ELR (cell line): ENCODE results near the gene DENND1A.
"Not testable (repeated sequence)": the region's sequence is repeated elsewhere in the genome, so short reads cannot be mapped to it uniquely, and the experiment has no call there.

Experiments
- DNase-seq: peaks from one replicate; pipeline ENCODE4 v3.0.0-alpha.2; 2015; ENCODE audit warnings: low read depth

The DENND1A gene

GRCh38 chr9:123651273-123651672 is 278.7 kb downstream of the DENND1A start:
- no peak for DNase-seq

GRCh38 chr9:123649909-123650308 is 280.0 kb downstream of the DENND1A start:
- no peak for DNase-seq

DNA sequence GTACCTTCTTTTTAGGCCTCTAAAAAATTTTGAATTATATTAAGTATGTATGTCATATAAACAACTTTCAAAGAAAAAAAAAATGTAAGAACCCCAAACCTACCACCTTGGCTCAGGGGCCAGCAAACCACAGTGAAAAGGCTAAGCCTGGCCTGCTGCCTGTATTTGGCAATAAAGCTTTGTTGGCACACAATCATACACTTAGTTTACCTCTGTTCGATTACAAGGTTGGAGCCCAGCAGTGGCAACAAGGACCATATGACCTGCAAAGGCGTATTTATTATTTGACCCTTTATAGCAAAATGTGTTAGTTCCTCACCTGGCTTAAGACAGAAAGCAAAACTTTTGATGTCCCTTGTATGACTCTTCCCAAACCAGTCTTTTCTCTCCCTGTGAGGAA is 282.8 kb downstream of the DENND1A start:
- DNase-seq = no peak

DNA sequence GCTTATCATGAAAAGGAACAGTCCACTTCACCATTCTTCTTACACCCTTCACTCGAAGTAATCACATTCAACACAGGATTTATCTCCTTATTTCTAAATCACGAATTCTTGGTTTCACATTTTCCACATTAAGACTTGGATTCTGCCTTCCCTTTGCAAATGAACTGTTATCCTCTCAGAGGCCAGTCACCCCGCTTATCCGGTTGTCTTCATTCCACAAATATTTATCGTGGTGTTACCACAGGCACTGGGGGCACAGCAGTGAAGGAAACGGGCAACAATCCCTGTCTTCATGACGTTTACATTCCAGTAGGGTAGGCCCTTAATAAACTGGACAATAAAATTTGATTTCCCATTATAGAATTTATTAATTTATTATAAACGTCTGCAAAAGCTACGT is 284.2 kb downstream of the DENND1A start:
- no peak for DNase-seq

- DNase-seq = no peak
Observed at GRCh38 chr9:123645126-123645525, 284.8 kb downstream of the DENND1A start.

DNA sequence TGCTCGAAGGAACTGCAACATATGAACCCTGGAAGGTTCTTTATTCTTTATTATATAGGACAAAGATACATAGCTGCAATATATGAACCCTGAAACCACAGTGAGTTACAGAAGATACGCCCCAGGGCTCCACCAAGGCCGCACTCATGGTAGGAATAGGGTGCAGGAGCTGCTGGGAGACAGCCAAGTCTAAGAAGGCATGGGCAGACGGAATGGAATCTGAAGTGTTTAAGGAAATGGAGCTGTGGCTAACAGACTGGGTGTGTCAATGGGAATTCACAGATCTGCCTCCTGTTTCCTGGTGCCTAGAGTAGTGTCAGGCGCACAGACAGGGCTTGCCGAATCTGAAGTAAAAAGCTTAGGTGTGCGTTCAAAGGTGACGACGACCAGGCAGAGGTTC is 286.4 kb downstream of the DENND1A start:
- no peak for DNase-seq

GRCh38 chr9:123642291-123643278 is 287.3 kb downstream of the DENND1A start:
- DNase-seq = no peak

DNA sequence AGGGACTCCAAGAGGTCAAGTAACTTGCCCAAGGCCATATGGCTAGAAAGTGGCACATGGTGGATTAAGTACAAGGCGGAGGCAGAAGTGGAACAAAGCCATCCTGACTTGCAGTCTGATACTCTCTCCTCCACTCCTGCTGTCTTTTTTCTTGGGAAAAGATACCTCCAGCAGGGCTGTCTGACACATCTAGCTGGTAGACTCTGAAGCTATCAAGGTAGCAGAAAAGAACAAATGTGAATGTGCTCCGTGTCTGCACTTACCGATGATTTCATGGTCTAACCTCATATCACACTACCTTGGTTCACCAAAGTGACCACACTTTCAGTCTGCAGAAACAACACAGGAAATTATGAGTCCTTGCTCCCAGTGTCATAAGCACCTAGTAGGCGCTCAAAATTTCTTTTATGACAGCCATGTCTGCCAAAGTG is 289.1 kb downstream of the DENND1A start:
- DNase-seq = no peak

- no peak for DNase-seq
Observed at GRCh38 chr9:123639743-123640142, 290.2 kb downstream of the DENND1A start.

GRCh38 chr9:123637945-123638634 is 291.8 kb downstream of the DENND1A start:
- no peak for DNase-seq

DNA sequence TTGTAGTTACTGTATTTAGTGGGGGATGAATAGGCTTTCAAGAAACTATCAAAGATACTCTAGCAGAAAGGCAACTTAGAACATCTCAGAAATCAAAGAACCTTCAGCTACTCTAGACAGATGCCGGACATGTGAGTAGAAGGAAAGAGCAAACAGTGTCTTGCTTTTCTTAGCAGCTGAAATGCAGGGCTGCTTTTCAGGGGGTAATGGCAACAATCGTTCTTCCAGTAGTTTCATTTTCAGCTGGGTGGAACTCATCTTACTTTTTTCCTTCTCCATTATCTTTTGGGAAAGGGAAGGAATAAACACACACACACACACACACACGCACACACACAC is 292.4 kb downstream of the DENND1A start:
- DNase-seq = no peak

DNA sequence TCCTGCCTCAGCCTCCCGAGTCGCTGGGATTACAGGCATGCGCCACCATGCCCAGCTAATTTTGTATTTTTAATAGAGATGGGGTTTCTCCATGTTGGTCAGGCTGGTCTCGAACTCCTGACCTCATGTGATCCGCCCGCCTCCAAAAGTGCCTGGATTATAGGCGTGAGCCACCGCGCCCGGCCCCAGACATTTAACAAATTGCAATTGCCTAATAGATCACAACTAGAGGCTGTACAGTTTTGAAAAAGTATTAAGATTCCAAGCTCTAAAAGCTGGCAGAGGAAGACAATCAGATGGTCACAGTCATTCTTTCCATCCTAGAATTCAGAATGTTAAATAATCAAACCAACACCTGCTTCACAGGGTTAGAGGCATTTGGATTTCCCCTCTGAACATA is 293.1 kb downstream of the DENND1A start:
- not testable (repeated sequence) for DNase-seq

GRCh38 chr9:123631862-123632261 is 298.1 kb downstream of the DENND1A start:
- no peak for DNase-seq

- no peak for DNase-seq
Observed at GRCh38 chr9:123630233-123630632, 299.7 kb downstream of the DENND1A start.

DNA sequence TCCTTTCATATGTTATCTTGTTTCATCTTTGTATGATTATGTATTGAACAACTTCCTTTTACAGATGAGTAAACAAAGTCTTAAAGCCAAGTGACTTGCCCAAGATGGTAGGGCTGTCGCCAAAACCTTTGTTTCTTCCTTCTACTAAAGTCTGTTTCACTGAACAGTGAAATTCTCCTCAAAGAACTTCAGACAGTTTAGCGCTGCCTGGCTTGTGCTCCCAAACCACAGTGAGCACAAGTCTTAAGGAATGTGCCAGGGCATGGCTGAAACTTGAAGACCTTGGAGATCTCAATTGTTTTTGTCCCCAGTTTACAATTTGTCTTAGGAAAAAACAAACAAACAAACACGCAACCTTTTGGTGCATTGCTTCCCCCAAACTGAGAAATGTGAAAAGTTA is 300.4 kb downstream of the DENND1A start:
- no peak for DNase-seq

DNA sequence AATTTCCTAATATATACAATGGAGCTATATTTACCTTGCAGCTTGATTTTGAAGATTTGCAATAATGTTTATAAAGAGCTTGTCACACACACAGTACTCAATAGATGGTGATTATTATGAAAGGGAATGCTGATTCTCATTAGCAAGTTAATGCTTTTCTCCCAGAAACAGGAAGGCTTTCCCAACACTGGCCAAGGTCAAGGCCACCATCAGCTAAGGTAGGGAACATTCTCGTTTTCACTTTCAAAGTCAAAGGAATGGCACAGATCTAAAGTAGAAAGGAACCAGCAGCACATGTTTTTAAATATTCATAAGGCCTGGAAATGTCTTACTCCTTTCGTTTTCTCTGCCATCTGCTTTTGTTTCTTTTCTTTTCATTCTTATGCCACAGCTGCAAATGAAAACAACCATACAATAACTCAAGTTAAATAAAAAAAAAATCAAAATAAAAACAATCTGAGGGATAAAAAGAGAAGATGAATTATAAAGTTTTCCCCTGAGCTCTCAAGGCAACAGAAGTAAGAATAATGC is 307.1 kb downstream of the DENND1A start:
- no peak for DNase-seq

- peak; percentile 14 for DNase-seq
Observed at GRCh38 chr9:123620239-123620638, 309.7 kb downstream of the DENND1A start.

GRCh38 chr9:123617952-123618678 is 311.8 kb downstream of the DENND1A start:
- no peak for DNase-seq

DNA sequence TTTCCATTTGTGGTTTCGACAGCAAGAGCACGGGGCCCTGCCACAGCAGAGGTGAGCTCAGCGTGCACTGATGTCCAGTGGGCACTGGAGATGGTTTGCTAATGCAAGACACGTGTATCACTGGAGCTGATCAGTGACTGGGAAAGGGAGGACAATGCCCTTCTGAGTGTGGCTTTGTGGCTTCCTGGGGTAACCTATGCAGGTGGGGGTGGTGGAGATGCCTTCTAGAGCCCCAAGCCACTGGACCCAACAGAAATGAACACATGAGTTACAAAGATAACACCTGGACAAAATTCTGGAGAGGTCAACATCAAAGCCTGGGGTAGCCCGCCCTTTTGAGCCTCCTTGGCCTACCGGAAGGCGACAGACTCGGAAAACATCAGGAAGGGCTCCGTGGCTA is 312.6 kb downstream of the DENND1A start:
- no peak for DNase-seq

- DNase-seq = no peak
Observed at GRCh38 chr9:123616707-123617106, 313.2 kb downstream of the DENND1A start.

GRCh38 chr9:123615381-123615780 is 314.5 kb downstream of the DENND1A start:
- DNase-seq = no peak
